OCI-LY3 (cell line): Measurements from ENCODE around the gene CTNNA3.

Experiments used
- H2AFZ ChIP-seq: fragments of 200-600, 300-600 bp; shearing (Covaris generic); 2 replicates; pipeline ENCODE4 v1.6.0; 2014; ENCODE audit warnings: antibody characterized with exemption, low read depth, low read length
- H3K27ac ChIP-seq: fragments of 200-600, 300-600 bp; sonication (generic); 2 replicates; pipeline ENCODE4 v1.5.1; 2014; ENCODE audit warnings: mild to moderate bottlenecking, low read length, moderate library complexity, mixed read lengths
- H3K27me3 ChIP-seq: fragments of 200-600, 300-600 bp; sonication (generic); 2 replicates; pipeline ENCODE4 v1.6.1; 2014; ENCODE audit warnings: low read depth, low read length, mixed read lengths
- H3K36me3 ChIP-seq: fragments of 200-600, 300-600 bp; sonication (generic); replicated peaks from 2 replicates; pipeline ENCODE3; 2014; ENCODE audit warnings: low read depth, low read length, mixed read lengths
- H3K4me1 ChIP-seq: fragments of 300-600, 200-600 bp; sonication (generic); 2 replicates; pipeline ENCODE4 v1.6.1; 2014; ENCODE audit warnings: low read length, mixed read lengths
- H3K4me2 ChIP-seq: fragments of 200-600, 300-600 bp; sonication (generic); 2 replicates; pipeline ENCODE4 v1.6.1; 2014; ENCODE audit warnings: low read length, mixed read lengths
- H3K4me3 ChIP-seq: fragments of 300-600, 200-600 bp; sonication (generic); 2 replicates; pipeline ENCODE4 v1.5.1; 2014; ENCODE audit warnings: antibody characterized with exemption, mild to moderate bottlenecking, low read length, moderate library complexity
- H3K79me2 ChIP-seq: fragments of 300-600, 200-600 bp; shearing (Covaris generic); 2 replicates; pipeline ENCODE4 v1.6.1; 2014; ENCODE audit warnings: mild to moderate bottlenecking, low read length, mixed read lengths
- H3K9ac ChIP-seq: fragments of 300-600, 200-600 bp; shearing (Covaris generic); 2 replicates; pipeline ENCODE4 v1.6.0; 2014; ENCODE audit warnings: mild to moderate bottlenecking, low read length, moderate library complexity
- H3K9me3 ChIP-seq: fragments of 200-600, 300-600 bp; shearing (Covaris generic); 2 replicates; pipeline ENCODE4 v1.6.1; 2014; ENCODE audit warnings: low read length, mixed read lengths; ENCODE audit not compliant: insufficient read depth
- H4K20me1 ChIP-seq: fragments of 200-600, 300-600 bp; sonication (generic); 2 replicates; pipeline ENCODE4 v1.6.1; 2016; ENCODE audit warnings: low read length, mixed read lengths; ENCODE audit not compliant: insufficient read depth
- CTCF ChIP-seq: fragments of 200-600, 300-600 bp; sonication (generic); IDR thresholded peaks from 2 replicates; pipeline ENCODE4 v1.5.1; 2014; ENCODE audit warnings: antibody characterized with exemption, low read length, low read depth
- EZH2phosphoT487 ChIP-seq: fragments of 200-600 bp; shearing (Covaris generic); IDR thresholded peaks from 2 replicates; pipeline ENCODE4 v1.6.1; 2018; ENCODE audit warnings: antibody characterized with exemption, mixed run types, low read depth

Gene CTNNA3

GRCh38 chr10:67553254-67553653, 142.7 kb downstream of the CTNNA3 start:
- Histone ChIP-seq H4K20me1 (no peaks in the 10 kb centered on the region), H3K4me1 (no peaks in the 10 kb centered on the region), H3K36me3 (no peaks in the 10 kb centered on the region), H3K27ac (no peak overlapping the region), H3K4me3 (no peak overlapping the region), H3K79me2 (no peaks in the 10 kb centered on the region), H2AFZ (no peak overlapping the region), H3K9me3 (no peaks in the 10 kb centered on the region), H3K27me3 (no peaks in the 10 kb centered on the region), H3K9ac (no peak overlapping the region), H3K4me2 (no peak overlapping the region)
- TF ChIP-seq CTCF (no peak), EZH2phosphoT487 (no peak)

- Histone ChIP-seq H3K27me3 (no peaks in the 10 kb centered on the region), H3K9ac (no peak overlapping the region), H3K27ac (no peak overlapping the region), H3K79me2 (no peaks in the 10 kb centered on the region), H4K20me1 (no peaks in the 10 kb centered on the region), H2AFZ (no peak overlapping the region), H3K36me3 (no peaks in the 10 kb centered on the region), H3K4me2 (no peak overlapping the region), H3K4me1 (no peaks in the 10 kb centered on the region), H3K9me3 (no peaks in the 10 kb centered on the region), H3K4me3 (no peak overlapping the region)
- TF ChIP-seq EZH2phosphoT487 (no peak), CTCF (no peak)
Observed at GRCh38 chr10:67550838-67551402, 145.1 kb downstream of the CTNNA3 start.

- Histone ChIP-seq H3K27me3 (no peaks in the 10 kb centered on the region), H4K20me1 (no peaks in the 10 kb centered on the region), H3K27ac (no peak overlapping the region)
Observed at GRCh38 chr10:67550046-67550445, 145.9 kb downstream of the CTNNA3 start.

GRCh38 chr10:67549390-67549789, 146.6 kb downstream of the CTNNA3 start:
- Histone ChIP-seq H3K4me3 (no peak overlapping the region), H3K9ac (no peak overlapping the region), H3K79me2 (no peaks in the 10 kb centered on the region), H3K27me3 (no peaks in the 10 kb centered on the region), H3K4me2 (no peak overlapping the region), H4K20me1 (no peaks in the 10 kb centered on the region), H3K9me3 (no peaks in the 10 kb centered on the region), H3K4me1 (no peaks in the 10 kb centered on the region), H3K27ac (no peak overlapping the region), H2AFZ (no peak overlapping the region), H3K36me3 (no peaks in the 10 kb centered on the region)
- TF ChIP-seq EZH2phosphoT487, result no peak

More at GRCh38 chr10:67550046-67550445, 145.9 kb downstream of the CTNNA3 start:
- no peak overlapping the region for H3K4me3 ChIP-seq
- no peaks in the 10 kb centered on the region for H3K4me1 ChIP-seq
- no peak overlapping the region for H2AFZ ChIP-seq
- no peak overlapping the region for H3K9ac ChIP-seq
- no peaks in the 10 kb centered on the region for H3K79me2 ChIP-seq
- TF ChIP-seq CTCF (no peak), EZH2phosphoT487 (no peak)
- no peaks in the 10 kb centered on the region for H3K9me3 ChIP-seq
- no peaks in the 10 kb centered on the region for H3K36me3 ChIP-seq
- no peak overlapping the region for H3K4me2 ChIP-seq

GRCh38 chr10:67541411-67541810, 154.6 kb downstream of the CTNNA3 start:
- Histone ChIP-seq H2AFZ (no peak overlapping the region), H3K79me2 (no peaks in the 10 kb centered on the region), H3K4me3 (no peak overlapping the region), H3K9ac (no peak overlapping the region), H3K27me3 (no peaks in the 10 kb centered on the region), H3K9me3 (no peaks in the 10 kb centered on the region), H4K20me1 (no peaks in the 10 kb centered on the region), H3K4me2 (no peak overlapping the region), H3K4me1 (no peaks in the 10 kb centered on the region), H3K27ac (no peak overlapping the region), H3K36me3 (no peaks in the 10 kb centered on the region)
- TF ChIP-seq EZH2phosphoT487 (no peak), CTCF (no peak)
